GM23338 (cell line): ENCODE data around the gene KRAS. TPM values are rescaled to one million over a fixed set of nuclear protein-coding genes. Genes with fewer than 3 reads are reported as not detected.

Source experiments
- ATAC-seq: fragments of 200-7000 bp; cut with Tn5 transposase; 3 replicates; pipeline ENCODE4 v1.9.1; 2020
- DNase-seq: peaks from one replicate; pipeline ENCODE4 v3.0.0-alpha.2; 2015; ENCODE audit warnings: low spot score
- H2AFZ ChIP-seq: fragments of 200-600 bp; sonication (generic); 2 replicates; pipeline ENCODE4 v1.8.0; 2016; ENCODE audit warnings: antibody characterized with exemption, mild to moderate bottlenecking, moderate library complexity
- H3F3A ChIP-seq: fragments of 200-600 bp; sonication (generic); replicated peaks from 2 replicates; pipeline ENCODE4 v1.8.0; 2017; ENCODE audit warnings: antibody characterized with exemption, mixed run types, low read depth
- H3K27ac ChIP-seq: fragments of 200-600 bp; sonication (generic); 2 replicates; pipeline ENCODE4 v1.6.1; 2016; ENCODE audit warnings: low read depth
- H3K27me3 ChIP-seq: fragments of 200-600 bp; sonication (generic); 2 replicates; pipeline ENCODE4 v1.8.0; 2016; ENCODE audit warnings: mild to moderate bottlenecking, mixed run types, moderate library complexity; ENCODE audit not compliant: insufficient read depth
- H3K36me3 ChIP-seq: fragments of 200-600 bp; sonication (generic); 2 replicates; pipeline ENCODE4 v1.8.0; 2016; ENCODE audit warnings: mild to moderate bottlenecking; ENCODE audit not compliant: insufficient read depth
- H3K4me1 ChIP-seq: fragments of 200-600 bp; sonication (generic); 2 replicates; pipeline ENCODE4 v1.8.0; 2016; ENCODE audit warnings: mild to moderate bottlenecking, moderate library complexity; ENCODE audit not compliant: insufficient read depth
- H3K4me2 ChIP-seq: fragments of 200-600 bp; sonication (generic); 2 replicates; pipeline ENCODE4 v1.7.1; 2017; ENCODE audit warnings: mixed run types
- H3K4me3 ChIP-seq: fragments of 200-600 bp; sonication (generic); 2 replicates; pipeline ENCODE4 v1.6.1; 2016; ENCODE audit warnings: mixed run types
- H3K79me2 ChIP-seq: fragments of 200-600 bp; sonication (generic); replicated peaks from 2 replicates; pipeline ENCODE4 v1.8.0; 2017; ENCODE audit warnings: mild to moderate bottlenecking; ENCODE audit not compliant: insufficient read depth
- H3K9me2 ChIP-seq: fragments of 200-600 bp; sonication (generic); 2 replicates; pipeline ENCODE4 v1.8.0; 2017; ENCODE audit not compliant: insufficient read depth
- H4K20me1 ChIP-seq: fragments of 200-600 bp; sonication (generic); replicated peaks from 2 replicates; pipeline ENCODE4 v1.8.0; 2017; ENCODE audit warnings: mild to moderate bottlenecking; ENCODE audit not compliant: insufficient read depth
- H3K27ac Mint-ChIP-seq: 2 replicates; pipeline ENCODE4 v1.8.0; 2020; ENCODE audit warnings: inconsistent platforms, mild to moderate bottlenecking, moderate library complexity, mixed read lengths
- H3K27me3 Mint-ChIP-seq: 3 replicates; pipeline ENCODE4 v1.8.0; 2022; ENCODE audit warnings: low read depth, mild to moderate bottlenecking, moderate library complexity, mixed read lengths, inconsistent platforms; ENCODE audit not compliant: insufficient read depth, poor library complexity
- H3K36me3 Mint-ChIP-seq: 3 replicates; pipeline ENCODE4 v1.8.0; 2021; ENCODE audit warnings: low read depth, mild to moderate bottlenecking, inconsistent platforms, moderate library complexity, mixed read lengths
- H3K4me1 Mint-ChIP-seq: 3 replicates; pipeline ENCODE4 v1.8.0; 2020; ENCODE audit warnings: mild to moderate bottlenecking, inconsistent platforms, mixed read lengths
- H3K4me3 Mint-ChIP-seq: 3 replicates; pipeline ENCODE4 v1.8.0; 2021; ENCODE audit warnings: moderate library complexity, mild to moderate bottlenecking, inconsistent platforms, mixed read lengths
- H3K9me3 Mint-ChIP-seq: 3 replicates; pipeline ENCODE4 v1.8.0; 2020; ENCODE audit warnings: moderate library complexity, mild to moderate bottlenecking, inconsistent platforms, mixed read lengths
- CREB1 ChIP-seq: fragments of 250-450 bp; sonication (Bioruptor Pico); IDR thresholded peaks from 2 replicates; pipeline ENCODE4 v1.5.0; 2020; ENCODE audit warnings: low read depth, mild to moderate bottlenecking, moderate library complexity
- CTCF ChIP-seq, 2 experiments: fragments of 200-600 bp in 1 of 2; sonication (generic) in 1 of 2; conservative IDR thresholded peaks; 2 replicates each; pipeline versions ENCODE4 v1.5.1 to v1.6.1; 2016 to 2017; ENCODE audit warnings: antibody characterized with exemption in 2 of 2, low read depth in 2 of 2, mild to moderate bottlenecking in 2 of 2, moderate library complexity in 1 of 2
- ETS1 ChIP-seq: IDR thresholded peaks from 2 replicates; pipeline ENCODE4 v1.6.1; 2016; ENCODE audit warnings: antibody characterized with exemption
- EZH2 ChIP-seq: fragments of 200-600 bp; sonication (generic); IDR thresholded peaks from one replicate; pipeline ENCODE4 v1.8.0; 2017; ENCODE audit warnings: antibody characterized with exemption, mild to moderate bottlenecking, low read depth; ENCODE audit not compliant: unreplicated experiment
- EZH2phosphoT487 ChIP-seq: fragments of 200-600 bp; sonication (generic); IDR thresholded peaks from one replicate; pipeline ENCODE4 v1.8.1; 2018; ENCODE audit warnings: antibody characterized with exemption; ENCODE audit not compliant: unreplicated experiment
- JUNB ChIP-seq: IDR thresholded peaks from one replicate; pipeline ENCODE4 v1.6.1; 2016; ENCODE audit warnings: antibody characterized with exemption; ENCODE audit not compliant: unreplicated experiment
- NANOG ChIP-seq: IDR thresholded peaks from 2 replicates; pipeline ENCODE4 v1.6.1; 2016; ENCODE audit warnings: antibody characterized with exemption, borderline replicate concordance
- POLR2AphosphoS5 ChIP-seq: IDR thresholded peaks from 2 replicates; pipeline ENCODE4 v1.6.1; 2016; ENCODE audit warnings: antibody characterized with exemption, low read depth
- STAT1 ChIP-seq: IDR thresholded peaks from one replicate; pipeline ENCODE4 v1.6.1; 2016; ENCODE audit warnings: antibody characterized with exemption; ENCODE audit not compliant: unreplicated experiment
- ZNF114 ChIP-seq: fragments of 250-450 bp; sonication (Bioruptor Pico); IDR thresholded peaks from 2 replicates; pipeline ENCODE4 v1.5.0; 2020; ENCODE audit warnings: mild to moderate bottlenecking, moderate library complexity
- ZNF331 ChIP-seq: fragments of 250-450 bp; sonication (Bioruptor Pico); IDR thresholded peaks from 2 replicates; pipeline ENCODE4 v1.5.0; 2020; ENCODE audit warnings: low read depth, mild to moderate bottlenecking, moderate library complexity
- ZNF462 ChIP-seq: fragments of 250-450 bp; sonication (Bioruptor Pico); IDR thresholded peaks from 2 replicates; pipeline ENCODE4 v1.5.0; 2020; ENCODE audit warnings: mild to moderate bottlenecking, moderate library complexity
- polyA plus RNA-seq: library from polyadenylated mRNA; unstranded; fragments of >200 nt; fragmentation: Nextera tagmentation; extraction: Ambion mirVana; gene quantifications from 2 replicates; pipeline ENCODE4 v1.2.1, GENCODE V29; 2016
- total RNA-seq: library from RNA; depleted of rRNA; stranded (reverse); fragments of >200 nt; shearing (Covaris generic); gene quantifications from 2 replicates; pipeline ENCODE4 v1.2.3, GENCODE V29; 2014

Gene KRAS
- total and polyA plus RNA-seq, 2 experiments from 2014 or later, result 54.7 to 131 TPM

- TF ChIP-seq ETS1 (no peak), EZH2 (no peak), POLR2AphosphoS5 (no peak), ZNF462 (CRISPR knock-in tag) (no peak)
Measured at GRCh38 chr12:25162866-25163265, 87.9 kb downstream of the KRAS start (continued).

GRCh38 chr12:25156061-25156460 lies 94.7 kb downstream of the KRAS start:
- no peak for DNase-seq
- no peaks in the 10 kb centered on the region for H3F3A ChIP-seq
- H3K36me3 ChIP-seq, result no peaks in the 10 kb centered on the region
- Mint-ChIP-seq H3K9me3 (no peaks in the 10 kb centered on the region), H3K27ac (no peak overlapping the region), H3K27me3 (peaks cover 4% of the 10 kb centered on the region), H3K36me3 (no peaks in the 10 kb centered on the region), H3K4me3 (no peak overlapping the region), H3K4me1 (peaks cover 15% of the 10 kb centered on the region)
- H3K4me1 ChIP-seq, result peaks cover 17% of the 10 kb centered on the region
- H2AFZ ChIP-seq, result no peak overlapping the region
- no peak for ATAC-seq
- no peak overlapping the region for H3K27ac ChIP-seq
- H3K4me2 ChIP-seq, result no peak overlapping the region
- no peaks in the 10 kb centered on the region for H3K9me2 ChIP-seq
- no peak overlapping the region for H3K4me3 ChIP-seq
- H3K79me2 ChIP-seq, result no peaks in the 10 kb centered on the region
- no peaks in the 10 kb centered on the region for H3K27me3 ChIP-seq
- H4K20me1 ChIP-seq, result no peaks in the 10 kb centered on the region; the same call in 1 of the 2 replicates
- TF ChIP-seq EZH2phosphoT487, result no peak
- no peak for TF ChIP-seq ZNF114 (CRISPR knock-in tag)
- TF ChIP-seq CTCF (conservative IDR thresholded peaks at IDR 0.05; ENCODE audit: low read depth in 2 of 2), result no peak
- TF ChIP-seq STAT1, result no peak
- TF ChIP-seq JUNB, result no peak
- no peak for TF ChIP-seq EZH2
- TF ChIP-seq NANOG, result no peak
- no peak for TF ChIP-seq ZNF331 (CRISPR knock-in tag)
- no peak for TF ChIP-seq POLR2AphosphoS5
- TF ChIP-seq CREB1 (CRISPR knock-in tag), result no peak
- no peak for TF ChIP-seq ETS1
